Smooth muscle cell (in vitro differentiated cells): ENCODE data around the gene SLC5A4. TPM values are rescaled to one million over a fixed set of nuclear protein-coding genes. Genes with fewer than 3 reads are reported as not detected.

Experiments
- DNase-seq: peaks from one replicate; lab custom pipeline; 2025; ENCODE audit not compliant: unreplicated experiment; lab: John Stamatoyannopoulos, UW
- H2AFZ ChIP-seq: fragments of 200-600 bp; sonication (generic); 2 replicates; pipeline ENCODE4 v1.6.0; 2016; ENCODE audit warnings: antibody characterized with exemption, low read depth, mild to moderate bottlenecking
- H3F3A ChIP-seq: fragments of 200-600 bp; sonication (generic); 2 replicates; pipeline ENCODE4 v1.6.0; 2017; ENCODE audit warnings: antibody characterized with exemption, low read depth
- H3K27ac ChIP-seq: fragments of 200-600 bp; sonication (generic); 2 replicates; pipeline ENCODE4 v1.5.1; 2016; ENCODE audit warnings: low read depth, mild to moderate bottlenecking
- H3K27me3 ChIP-seq: fragments of 200-600 bp; sonication (generic); 2 replicates; pipeline ENCODE4 v1.6.1; 2016; ENCODE audit warnings: low read depth, mild to moderate bottlenecking
- H3K36me3 ChIP-seq: fragments of 200-600 bp; sonication (generic); 2 replicates; pipeline ENCODE4 v1.5.1; 2016; ENCODE audit warnings: low read depth
- H3K4me1 ChIP-seq: fragments of 200-600 bp; sonication (generic); 2 replicates; pipeline ENCODE4 v1.5.1; 2016; ENCODE audit warnings: low read depth
- H3K4me2 ChIP-seq: fragments of 200-600 bp; sonication (generic); 2 replicates; pipeline ENCODE4 v1.6.0; 2016; ENCODE audit warnings: mild to moderate bottlenecking
- H3K4me3 ChIP-seq: fragments of 200-600 bp; sonication (generic); 2 replicates; pipeline ENCODE4 v1.5.1; 2016; ENCODE audit warnings: mild to moderate bottlenecking
- H3K79me2 ChIP-seq: fragments of 200-600 bp; sonication (generic); 2 replicates; pipeline ENCODE4 v1.6.0; 2016; ENCODE audit warnings: low read depth, mild to moderate bottlenecking
- H3K9ac ChIP-seq: fragments of 200-600 bp; sonication (generic); 2 replicates; pipeline ENCODE4 v1.6.0; 2016; ENCODE audit warnings: low read depth
- H3K9me3 ChIP-seq: fragments of 200-600 bp; sonication (generic); replicated peaks from 2 replicates; pipeline ENCODE4 v1.5.1; 2016; ENCODE audit warnings: low read depth
- H4K20me1 ChIP-seq: fragments of 200-600 bp; sonication (generic); 2 replicates; pipeline ENCODE4 v1.6.0; 2016; ENCODE audit warnings: low read depth
- WGBS: methylation state at CpG from one replicate; pipeline ENCODE4 v1.1.7; 2016; ENCODE audit warnings: low lambda C conversion rate; 5-methylcytosine and 5-hydroxymethylcytosine counted together
- polyA plus RNA-seq: library from polyadenylated mRNA; unstranded; fragments of >200 nt; fragmentation: Nextera tagmentation; extraction: Ambion mirVana; gene quantifications from 2 replicates; pipeline ENCODE4 v1.2.1, GENCODE V29; 2016
- total RNA-seq: library from RNA; depleted of rRNA; stranded (reverse); fragments of >200 nt; gene quantifications from 2 replicates; pipeline ENCODE4 v1.2.3, GENCODE V29; 2014
- TF ChIP-seq, protein P1 (sequence below): fragments of 200-600 bp; sonication (generic); IDR thresholded peaks from 2 replicates; pipeline ENCODE4 v1.5.1; 2017; ENCODE audit warnings: borderline replicate concordance, mild to moderate bottlenecking, antibody characterized with exemption; ENCODE audit not compliant: insufficient read depth, poor library complexity, severe bottlenecking

SLC5A4 gene
- total and polyA plus RNA-seq, 2 experiments from 2014 or later, result not detected

DNA sequence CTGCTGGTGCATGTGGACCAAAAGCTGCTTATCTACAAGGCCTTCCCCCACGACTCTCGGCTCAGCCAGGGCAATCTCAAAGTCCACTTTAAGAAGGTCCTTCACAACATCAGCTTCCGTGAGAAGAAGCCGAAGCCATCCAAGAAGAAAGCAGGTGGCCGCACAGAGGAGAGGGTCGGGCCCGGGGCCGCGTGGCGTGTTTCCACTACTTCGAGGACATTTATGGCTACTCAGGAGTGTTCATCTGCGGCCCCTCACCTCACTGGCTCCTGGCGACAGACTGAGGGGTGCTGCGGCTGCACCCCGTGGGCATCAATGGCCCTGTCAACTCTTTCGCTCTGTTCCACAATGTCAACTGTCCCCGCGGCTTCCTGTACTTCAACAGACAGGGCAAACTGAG is 16.2 kb upstream of the SLC5A4 start:
- TF ChIP-seq, protein P1, sequence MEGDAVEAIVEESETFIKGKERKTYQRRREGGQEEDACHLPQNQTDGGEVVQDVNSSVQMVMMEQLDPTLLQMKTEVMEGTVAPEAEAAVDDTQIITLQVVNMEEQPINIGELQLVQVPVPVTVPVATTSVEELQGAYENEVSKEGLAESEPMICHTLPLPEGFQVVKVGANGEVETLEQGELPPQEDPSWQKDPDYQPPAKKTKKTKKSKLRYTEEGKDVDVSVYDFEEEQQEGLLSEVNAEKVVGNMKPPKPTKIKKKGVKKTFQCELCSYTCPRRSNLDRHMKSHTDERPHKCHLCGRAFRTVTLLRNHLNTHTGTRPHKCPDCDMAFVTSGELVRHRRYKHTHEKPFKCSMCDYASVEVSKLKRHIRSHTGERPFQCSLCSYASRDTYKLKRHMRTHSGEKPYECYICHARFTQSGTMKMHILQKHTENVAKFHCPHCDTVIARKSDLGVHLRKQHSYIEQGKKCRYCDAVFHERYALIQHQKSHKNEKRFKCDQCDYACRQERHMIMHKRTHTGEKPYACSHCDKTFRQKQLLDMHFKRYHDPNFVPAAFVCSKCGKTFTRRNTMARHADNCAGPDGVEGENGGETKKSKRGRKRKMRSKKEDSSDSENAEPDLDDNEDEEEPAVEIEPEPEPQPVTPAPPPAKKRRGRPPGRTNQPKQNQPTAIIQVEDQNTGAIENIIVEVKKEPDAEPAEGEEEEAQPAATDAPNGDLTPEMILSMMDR, result no peak
- no peak overlapping the region for H3K4me3 ChIP-seq
- DNase-seq, result no peak
- H3K27ac ChIP-seq, result no peak overlapping the region
- no peak overlapping the region for H2AFZ ChIP-seq
- no peaks in the 10 kb centered on the region for H4K20me1 ChIP-seq
- H3K79me2 ChIP-seq, result no peaks in the 10 kb centered on the region
- no peak overlapping the region for H3K4me2 ChIP-seq
- H3K9ac ChIP-seq, result no peak overlapping the region
- peaks cover 3% of the 10 kb centered on the region for H3K27me3 ChIP-seq
- WGBS, result 94% methylated on average over 18 of the region's 18 CpGs
- no peaks in the 10 kb centered on the region for H3K9me3 ChIP-seq
- no peaks in the 10 kb centered on the region for H3K4me1 ChIP-seq
- H3F3A ChIP-seq, result no peaks in the 10 kb centered on the region
- no peaks in the 10 kb centered on the region for H3K36me3 ChIP-seq

DNA sequence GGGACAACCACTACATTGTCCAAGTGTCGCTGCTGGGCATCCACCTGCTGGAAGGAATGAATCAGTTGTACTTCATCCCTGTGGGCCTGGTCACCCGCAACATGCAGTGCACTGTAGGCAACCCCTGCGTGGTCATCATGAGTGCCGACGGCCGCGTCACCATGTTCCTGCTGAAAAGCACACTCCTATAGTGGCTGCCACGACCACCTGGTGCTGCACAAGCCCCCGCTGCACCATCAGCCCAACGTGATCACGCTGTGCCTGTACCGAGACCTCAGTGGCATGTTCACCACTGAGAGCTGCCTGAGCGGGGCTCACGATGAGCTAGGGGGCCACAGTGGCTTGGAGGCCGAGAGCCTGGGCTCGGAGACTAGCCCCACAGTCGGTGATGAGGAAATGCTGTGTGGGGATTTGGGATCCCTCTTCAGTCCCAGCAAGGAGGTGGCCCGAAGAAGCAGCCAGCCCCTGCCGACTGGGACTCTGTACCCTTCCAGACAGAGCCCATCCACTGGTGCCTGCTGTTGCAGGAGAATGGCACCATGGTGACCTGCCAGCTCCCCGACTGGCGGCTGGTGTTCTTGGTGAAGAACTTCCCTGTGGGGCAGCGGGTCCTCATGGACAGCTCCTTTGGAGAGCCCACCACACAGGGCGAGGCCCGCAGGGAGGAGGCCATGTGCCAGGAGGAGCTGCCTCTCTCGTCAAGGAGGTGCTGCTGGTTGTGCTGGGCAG is 15.7 kb upstream of the SLC5A4 start:
- DNase-seq, result no peak
- no peaks in the 10 kb centered on the region for H3K27me3 ChIP-seq
- H4K20me1 ChIP-seq, result no peaks in the 10 kb centered on the region
- TF ChIP-seq, protein P1, result no peak
- H3K4me1 ChIP-seq, result no peaks in the 10 kb centered on the region
- H2AFZ ChIP-seq, result no peak overlapping the region
- H3K27ac ChIP-seq, result no peak overlapping the region
- no peaks in the 10 kb centered on the region for H3K36me3 ChIP-seq
- no peaks in the 10 kb centered on the region for H3K79me2 ChIP-seq
- H3K4me2 ChIP-seq, result no peak overlapping the region
- H3K4me3 ChIP-seq, result no peak overlapping the region
- H3F3A ChIP-seq, result no peaks in the 10 kb centered on the region
- H3K9me3 ChIP-seq, result no peaks in the 10 kb centered on the region
- 91% methylated on average over 25 of the region's 25 CpGs for WGBS
- H3K9ac ChIP-seq, result no peak overlapping the region

DNA sequence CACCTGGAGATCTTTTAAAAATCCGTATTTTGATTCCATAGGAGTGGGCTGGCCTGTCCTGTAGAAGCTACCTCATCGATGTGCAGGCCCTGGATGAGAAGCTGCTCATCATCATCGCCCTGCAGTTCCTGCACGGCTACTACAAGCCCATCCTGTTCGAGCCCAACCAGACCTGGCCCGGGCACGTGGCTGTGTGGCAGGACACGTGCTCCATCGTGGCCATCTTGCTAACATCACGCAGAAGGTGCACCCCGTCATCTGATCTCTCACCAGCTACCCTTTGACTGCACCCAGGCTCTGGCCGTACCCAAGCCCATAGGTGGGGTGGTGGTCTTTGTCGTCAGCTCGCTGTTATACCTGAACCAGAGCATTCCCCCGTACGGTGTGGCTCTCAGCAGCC is 14.2 kb upstream of the SLC5A4 start:
- H3F3A ChIP-seq, result no peaks in the 10 kb centered on the region
- H3K4me1 ChIP-seq, result no peaks in the 10 kb centered on the region
- no peaks in the 10 kb centered on the region for H3K36me3 ChIP-seq
- H3K4me3 ChIP-seq, result no peak overlapping the region
- WGBS, result 93% methylated on average over 16 of the region's 16 CpGs
- no peak overlapping the region for H3K4me2 ChIP-seq
- H3K9ac ChIP-seq, result no peak overlapping the region
- no peaks in the 10 kb centered on the region for H3K79me2 ChIP-seq
- TF ChIP-seq, protein P1, result no peak
- H4K20me1 ChIP-seq, result no peaks in the 10 kb centered on the region
- DNase-seq, result no peak
- no peaks in the 10 kb centered on the region for H3K9me3 ChIP-seq
- H2AFZ ChIP-seq, result no peak overlapping the region
- no peaks in the 10 kb centered on the region for H3K27me3 ChIP-seq
- no peak overlapping the region for H3K27ac ChIP-seq

DNA sequence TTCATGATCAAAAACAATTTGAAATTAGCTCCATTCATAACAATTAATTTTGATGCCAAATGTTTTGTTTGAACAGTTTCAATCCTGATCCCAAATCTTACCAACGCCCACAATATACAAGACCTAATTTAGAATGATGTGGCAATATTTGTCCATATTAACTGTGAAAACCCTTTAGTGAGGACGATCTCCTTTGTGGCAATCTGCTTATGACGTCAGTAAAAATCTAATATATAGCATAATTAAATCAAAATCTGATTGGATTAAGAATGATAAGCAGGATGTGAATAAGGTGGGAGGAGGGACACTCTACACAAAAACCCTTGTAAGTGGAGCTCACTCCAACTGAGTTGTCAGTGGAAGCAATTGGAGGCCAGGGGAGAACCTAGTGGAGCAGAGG is 11.9 kb upstream of the SLC5A4 start:
- Histone ChIP-seq H3K79me2 (no peaks in the 10 kb centered on the region), H3K4me3 (no peak overlapping the region), H3F3A (no peaks in the 10 kb centered on the region), H4K20me1 (no peaks in the 10 kb centered on the region), H3K4me1 (no peaks in the 10 kb centered on the region), H3K4me2 (no peak overlapping the region), H3K27ac (no peak overlapping the region), H3K27me3 (no peaks in the 10 kb centered on the region), H2AFZ (no peak overlapping the region), H3K9me3 (no peaks in the 10 kb centered on the region), H3K9ac (no peak overlapping the region), H3K36me3 (no peaks in the 10 kb centered on the region)
- 71% methylated on average over 3 of the region's 3 CpGs for WGBS
- DNase-seq, result no peak
- TF ChIP-seq, protein P1, result no peak
